GM19240 (cell line): Measurements from ENCODE around the gene EHBP1.
"Not testable (repeated sequence)": the region's sequence is repeated elsewhere in the genome, so short reads cannot be mapped to it uniquely, and the experiment has no call there.

Experiments used
- DNase-seq: peaks from one replicate; pipeline ENCODE4 v3.0.0; 2011; ENCODE audit warnings: low spot score; ENCODE audit not compliant: insufficient read length

The EHBP1 gene

GRCh38 chr2:62733546-62733945, 28.0 kb downstream of the EHBP1 start:
- no peak for DNase-seq

DNA sequence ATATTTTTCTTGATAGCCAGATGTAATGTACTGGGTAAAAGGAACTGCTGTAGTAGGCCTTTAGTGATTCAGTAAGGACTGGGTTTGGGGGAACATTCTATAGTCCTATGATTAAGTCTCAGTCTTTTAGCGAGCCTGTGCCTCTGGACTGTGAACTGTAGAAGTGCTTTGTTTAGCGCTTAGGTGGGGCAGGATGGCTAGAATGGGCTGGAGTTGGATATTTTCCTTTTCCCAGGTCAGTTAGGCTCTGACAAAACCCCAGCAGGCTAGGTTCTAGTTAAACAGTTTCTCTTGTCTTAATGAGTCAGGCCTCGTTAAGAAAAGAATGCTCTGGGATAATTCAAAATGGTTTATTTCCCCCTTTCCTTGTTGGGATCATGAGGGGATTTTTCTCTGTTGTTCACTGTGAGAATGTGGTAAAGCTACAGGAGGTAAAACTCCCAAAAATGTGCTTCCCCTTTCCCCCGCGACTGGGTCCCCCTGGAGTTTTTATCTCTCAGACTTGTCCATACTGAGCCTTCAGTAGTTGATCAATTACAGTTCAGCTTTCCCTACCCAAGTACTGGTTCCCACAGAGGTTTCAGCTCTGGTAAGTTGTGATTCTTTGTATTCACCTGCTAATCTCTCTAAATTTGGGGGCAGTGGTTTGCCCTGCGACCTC, 31.5 kb downstream of the EHBP1 start:
- no peak for DNase-seq

DNA sequence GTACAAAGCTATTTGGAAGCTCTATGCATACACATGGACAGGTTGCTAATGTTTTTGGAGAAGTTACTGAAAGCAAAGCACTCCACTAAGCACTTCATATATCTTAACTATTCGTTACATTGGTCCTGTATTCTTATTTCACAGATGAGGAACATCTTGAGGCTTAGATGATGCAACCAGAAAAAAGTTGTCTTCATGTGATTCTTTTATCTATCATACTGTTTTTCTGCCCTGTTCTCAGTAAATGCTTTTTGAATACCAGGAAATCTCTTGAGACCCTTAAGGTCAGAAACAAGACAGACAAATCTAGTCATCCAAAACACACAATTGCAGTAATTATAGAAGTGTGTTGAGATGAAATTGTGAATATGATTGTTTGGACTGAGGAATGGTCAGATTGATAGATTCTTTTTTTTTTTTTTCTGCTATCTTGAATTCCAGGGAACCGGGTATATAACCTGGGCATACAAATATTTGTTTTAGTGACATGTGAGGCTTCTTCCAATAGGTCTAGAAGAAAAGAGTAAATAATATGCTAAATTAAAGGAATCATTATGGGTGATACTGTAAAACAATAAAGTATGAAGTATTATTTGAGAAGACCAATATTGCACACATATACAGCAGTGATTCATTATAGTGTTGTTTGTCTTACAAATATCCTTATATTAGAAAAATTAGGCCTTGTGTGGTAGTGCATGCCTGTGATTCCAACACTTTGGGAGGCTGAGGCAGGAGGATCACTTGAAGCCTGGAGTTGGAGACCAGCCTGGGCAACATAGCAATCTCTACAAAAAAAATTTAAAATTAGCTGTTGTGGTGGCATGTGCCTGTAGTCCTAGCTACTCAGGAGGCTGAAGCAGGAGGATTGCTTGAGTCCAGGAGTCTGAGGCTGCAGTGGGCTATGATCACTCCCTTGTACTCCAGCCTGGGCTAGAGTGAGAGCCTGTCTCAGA, 33.7 kb downstream of the EHBP1 start:
- DNase-seq = no peak

- DNase-seq = no peak
Observed at GRCh38 chr2:62740221-62740620, 34.7 kb downstream of the EHBP1 start.

DNA sequence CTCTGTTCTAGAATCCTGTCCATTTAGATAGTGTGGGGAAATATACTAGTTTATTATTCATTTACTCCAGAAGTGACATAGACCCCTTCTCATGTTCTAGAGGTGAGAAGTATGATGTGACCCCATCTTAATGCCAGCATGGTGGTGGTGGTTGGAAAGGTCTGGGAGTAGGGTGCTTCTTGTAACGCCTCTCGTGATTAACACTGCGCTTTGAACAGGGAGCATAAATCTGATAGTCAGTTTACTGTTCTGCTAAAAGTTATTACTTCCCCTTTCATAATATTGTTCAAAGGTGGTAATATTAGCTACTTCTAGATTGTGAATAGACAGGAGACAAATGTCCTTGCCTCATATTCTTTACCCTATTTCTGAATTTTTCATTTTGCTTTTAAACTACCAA, 35.6 kb downstream of the EHBP1 start:
- no peak for DNase-seq

DNA sequence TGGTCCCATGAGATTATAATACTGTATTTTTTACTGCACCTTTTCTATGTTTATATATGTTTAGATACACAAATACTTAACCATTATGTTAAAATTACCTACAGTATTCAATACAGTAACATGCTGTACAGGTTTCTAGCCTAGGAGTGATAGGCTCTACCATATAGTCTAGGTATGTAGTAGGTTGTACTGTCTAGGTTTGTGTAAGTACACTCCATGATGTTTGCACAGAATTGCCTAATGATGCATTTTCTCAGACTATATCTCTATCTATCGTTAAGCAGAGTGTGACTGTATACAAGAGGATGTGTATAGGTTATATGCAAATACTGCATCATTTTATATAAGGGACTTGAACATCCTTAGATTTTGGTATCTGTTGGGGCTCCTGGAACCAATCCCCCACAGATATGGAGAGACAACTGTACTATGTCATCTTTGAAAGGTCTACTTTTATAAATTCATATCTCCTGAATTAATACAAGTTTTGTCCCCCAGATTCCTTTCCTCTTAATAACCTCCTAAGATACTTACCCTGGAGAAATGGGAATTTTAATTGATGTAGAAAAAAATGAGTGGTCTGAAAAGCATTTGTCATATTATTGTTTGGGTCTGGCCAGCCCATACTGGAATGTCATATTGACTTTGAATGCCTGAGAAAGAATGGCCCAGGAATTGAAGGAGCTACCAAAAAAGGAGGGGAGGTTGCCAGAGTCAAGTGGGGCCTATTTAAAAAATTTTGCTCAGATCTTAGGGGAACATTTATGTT, 36.6 kb downstream of the EHBP1 start:
- DNase-seq = no peak

- no peak for DNase-seq
Observed at GRCh38 chr2:62743506-62743905, 38.0 kb downstream of the EHBP1 start.

- no peak for DNase-seq
Observed at GRCh38 chr2:62744603-62745002, 39.1 kb downstream of the EHBP1 start.

DNA sequence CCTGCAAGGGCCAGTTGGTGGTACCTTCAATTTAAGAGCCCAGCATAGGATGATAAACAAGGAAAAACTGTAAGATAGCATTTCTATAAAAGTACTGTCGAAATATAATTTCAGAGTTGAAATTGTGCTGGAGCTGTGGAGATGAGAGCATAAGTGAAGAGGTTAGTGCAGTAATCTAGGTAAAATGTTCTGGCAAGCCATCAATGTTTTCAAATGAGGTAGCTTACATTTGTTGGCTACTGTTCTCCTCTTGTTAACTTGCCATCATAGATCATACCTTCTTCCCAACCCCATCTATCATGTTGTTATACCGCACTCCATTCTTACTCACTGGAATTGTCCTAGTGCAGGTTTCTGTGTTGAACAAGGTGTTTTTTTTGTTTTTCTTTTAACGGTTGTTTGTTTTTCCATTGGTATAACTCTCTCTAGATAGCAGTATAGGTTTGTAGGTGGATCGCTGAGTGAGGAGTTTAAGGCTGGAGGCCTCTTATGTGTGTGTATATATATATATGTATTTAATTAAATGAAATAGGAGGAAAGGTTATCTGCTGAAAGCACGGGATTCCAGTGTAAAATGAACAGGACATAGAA, 40.5 kb downstream of the EHBP1 start:
- no peak for DNase-seq

DNA sequence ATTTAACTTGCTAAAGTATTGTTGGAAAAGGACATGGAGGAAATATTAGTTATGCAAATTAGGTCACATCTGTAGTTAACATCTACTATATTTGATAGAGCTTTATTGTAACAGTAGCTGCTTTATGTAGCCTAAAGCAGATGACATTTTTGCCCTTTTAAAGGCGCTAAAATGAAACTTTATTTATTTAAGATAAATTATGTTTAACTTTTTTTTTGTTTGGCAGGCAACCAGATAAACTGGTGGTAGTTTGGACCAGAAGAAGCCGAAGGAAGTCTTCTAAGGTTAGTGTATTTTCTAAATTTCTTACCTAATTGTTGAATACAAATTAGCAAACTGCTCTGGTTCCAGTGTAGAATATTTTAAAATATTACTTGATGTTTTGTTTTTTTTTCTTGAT, 41.7 kb downstream of the EHBP1 start:
- DNase-seq = no peak

DNA sequence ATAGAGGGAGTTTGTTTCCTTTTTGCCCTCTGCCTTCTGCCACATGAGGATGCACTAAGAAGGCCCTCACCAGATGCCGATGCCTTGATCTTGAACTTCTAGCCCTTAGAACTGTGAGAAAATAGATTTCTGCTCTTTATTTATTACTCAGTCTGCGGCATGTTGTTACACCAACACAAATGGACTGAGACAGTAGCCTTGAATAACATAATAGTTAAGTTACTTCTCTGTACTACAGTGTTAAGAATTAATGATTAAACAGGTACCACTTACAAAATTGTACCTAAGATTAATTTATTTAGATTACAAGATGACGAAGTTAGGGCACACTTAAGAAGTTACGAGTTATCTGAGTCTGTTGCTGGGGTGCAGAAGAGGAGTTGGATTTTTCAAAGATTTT, 42.4 kb downstream of the EHBP1 start:
- no peak for DNase-seq

DNA sequence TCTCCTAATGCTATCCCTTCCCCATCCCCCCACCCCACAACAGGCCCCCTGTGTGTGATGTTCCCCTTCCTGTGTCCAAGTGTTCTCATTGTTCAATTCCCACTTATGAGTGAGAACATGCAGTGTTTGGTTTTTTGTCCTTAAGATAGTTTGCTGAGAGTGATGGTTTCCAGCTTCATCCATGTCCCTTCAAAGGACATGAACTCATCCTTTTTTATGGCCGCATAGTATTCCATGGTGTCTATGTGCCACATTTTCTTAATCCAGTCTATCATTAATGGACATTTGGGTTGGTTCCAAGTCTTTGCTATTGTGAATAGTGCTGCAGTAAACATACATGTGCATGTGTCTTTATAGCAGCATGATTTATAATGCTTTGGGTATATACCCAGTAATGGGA, 43.6 kb downstream of the EHBP1 start:
- not testable (repeated sequence) for DNase-seq

DNA sequence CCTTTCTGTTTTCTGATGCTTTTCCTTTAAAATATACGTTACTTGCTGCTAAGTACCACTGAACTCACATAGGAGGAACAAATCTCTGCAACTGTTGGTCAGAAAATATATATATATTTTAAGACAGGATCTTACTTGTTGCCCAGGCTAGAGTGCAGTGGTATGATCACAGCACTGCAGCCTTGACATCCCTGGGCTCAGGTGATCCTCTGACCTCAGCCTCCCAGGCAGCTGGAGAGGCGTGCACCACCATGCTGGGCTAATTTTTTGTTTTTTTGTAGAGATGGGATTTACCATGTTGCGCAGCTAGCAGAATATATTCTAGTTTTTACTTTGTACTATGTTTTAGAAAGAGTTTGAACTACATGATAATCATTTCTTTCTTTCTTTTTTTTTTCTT, 51.5 kb downstream of the EHBP1 start:
- DNase-seq = no peak

DNA sequence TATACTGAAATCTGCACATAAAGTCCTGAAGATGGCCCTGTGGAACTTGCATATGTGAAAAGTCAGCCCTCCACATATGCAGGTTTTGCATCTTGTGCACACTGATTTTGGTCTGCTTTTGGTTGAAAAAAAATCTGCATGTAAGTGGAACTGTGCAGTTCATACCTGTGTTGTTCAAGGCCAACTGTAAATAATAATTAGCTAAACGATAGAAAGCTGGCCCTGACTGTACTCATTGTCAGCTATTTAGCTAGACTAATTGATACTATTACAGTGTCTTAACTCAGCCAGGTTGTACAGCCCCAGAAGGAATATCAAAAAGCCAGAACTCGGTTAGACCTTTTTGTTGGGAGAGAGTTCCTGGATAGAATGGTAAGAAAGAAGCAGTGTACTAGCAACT, 54.5 kb downstream of the EHBP1 start:
- no peak for DNase-seq

- DNase-seq = no peak
Observed at GRCh38 chr2:62760555-62760954, 55.0 kb downstream of the EHBP1 start.

DNA sequence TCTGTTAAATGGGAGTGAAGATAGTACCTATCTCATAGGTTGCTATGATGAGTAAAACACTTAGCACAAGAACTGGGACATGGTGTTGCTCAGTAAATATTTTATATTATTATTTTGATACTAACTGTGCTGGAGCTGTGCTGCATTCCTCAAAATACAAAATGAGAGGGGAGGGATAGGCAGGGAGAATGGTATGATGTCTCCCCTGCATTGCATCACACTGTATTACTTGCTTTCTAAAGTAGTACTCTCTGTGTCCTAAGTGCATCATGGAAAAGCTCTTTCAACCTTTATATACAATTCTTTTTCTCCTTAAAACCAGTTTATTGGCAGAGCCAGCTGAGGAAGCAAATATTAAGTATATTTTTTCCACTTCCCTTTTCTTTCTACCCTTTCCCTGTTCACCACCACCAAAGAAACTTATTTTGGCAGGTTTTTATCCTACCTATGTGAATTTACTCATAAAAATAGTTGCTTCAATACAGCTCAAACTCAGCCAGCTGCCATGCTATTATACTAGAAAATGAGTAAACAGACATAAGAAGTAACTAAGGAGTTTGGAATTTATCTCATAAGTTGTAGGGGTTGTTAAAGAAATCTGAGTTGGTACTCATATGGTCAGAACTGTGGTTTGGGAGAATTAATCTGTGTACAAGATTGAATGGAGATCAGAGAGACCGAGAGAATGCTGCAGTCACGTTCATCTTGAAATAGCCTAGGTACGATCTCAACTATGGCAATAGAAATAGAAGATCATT, 60.3 kb downstream of the EHBP1 start:
- no peak for DNase-seq

DNA sequence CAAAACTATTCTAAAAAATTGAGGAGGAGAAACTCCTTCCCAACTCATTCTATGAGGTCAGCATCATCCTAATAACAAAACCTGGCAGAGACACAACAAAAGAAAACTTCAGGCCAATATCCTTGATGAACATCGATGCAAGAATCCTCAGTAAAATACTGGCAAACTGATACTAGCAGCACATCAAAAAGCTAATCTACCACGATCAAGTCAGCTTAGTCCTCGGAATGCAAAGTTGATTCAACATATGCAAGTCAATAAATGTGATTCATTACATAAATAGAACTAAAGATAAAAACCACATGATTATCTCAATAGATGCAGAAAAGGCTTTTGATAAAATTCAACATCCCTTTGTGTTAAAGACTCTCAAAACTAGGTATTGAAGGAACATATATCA, 63.1 kb downstream of the EHBP1 start:
- DNase-seq = no peak

DNA sequence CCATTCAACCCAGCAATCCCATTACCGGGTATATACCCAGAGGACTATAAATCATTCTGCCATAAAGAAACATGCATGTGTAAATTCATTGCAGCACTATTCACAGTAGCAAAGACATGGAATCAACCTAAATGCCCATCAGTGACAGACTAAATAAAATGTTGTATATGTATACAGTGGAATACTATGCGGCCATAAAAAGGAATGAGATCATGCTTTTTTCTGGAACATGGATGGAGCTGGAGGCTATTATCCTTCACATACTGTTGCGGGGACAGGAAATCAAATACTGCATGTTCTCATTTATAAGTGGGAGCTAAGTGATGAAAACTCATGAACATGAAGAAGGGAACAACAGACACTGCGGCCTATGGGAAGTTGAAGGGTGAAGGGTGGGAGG, 65.1 kb downstream of the EHBP1 start:
- DNase-seq = no peak

DNA sequence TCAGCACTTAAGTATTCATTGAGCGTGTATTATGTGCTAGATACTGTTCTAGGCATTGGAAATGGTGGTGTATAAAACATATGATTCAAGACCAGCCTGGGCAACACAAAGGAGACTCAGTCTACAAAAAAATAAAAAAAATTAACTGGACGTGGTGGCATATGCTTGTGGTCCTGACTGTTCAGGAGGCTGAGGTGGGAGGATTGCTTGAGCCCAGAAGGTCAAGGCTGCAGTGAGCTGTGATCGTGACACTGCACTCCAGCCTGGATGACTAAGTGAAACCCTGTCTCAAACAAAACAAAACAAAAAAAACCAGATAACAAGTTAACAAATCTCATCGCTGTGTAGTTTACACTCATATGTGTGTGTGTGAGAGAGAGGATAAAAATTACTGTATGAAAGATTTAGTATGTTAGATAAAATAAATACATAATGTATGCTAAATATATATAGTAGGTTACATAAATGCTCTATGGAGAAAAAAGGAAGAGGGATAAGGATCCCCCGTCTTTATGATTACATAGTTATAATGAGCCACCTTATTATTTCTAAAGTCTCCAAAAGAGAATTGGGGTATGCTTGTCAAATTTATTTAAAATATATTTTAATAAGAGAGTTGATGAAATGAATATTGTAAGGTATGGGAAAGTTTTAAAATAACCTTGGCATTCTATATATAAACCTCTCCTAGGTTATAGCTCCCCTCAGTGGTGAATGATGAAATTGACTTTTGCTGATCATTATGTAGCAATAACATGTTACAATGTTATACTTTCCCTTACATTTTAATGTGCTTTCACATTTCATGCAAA, 69.2 kb downstream of the EHBP1 start:
- no peak for DNase-seq

- DNase-seq = no peak
Observed at GRCh38 chr2:62775367-62775668, 69.8 kb downstream of the EHBP1 start.
